Dendritic cell treated with granulocyte-macrophage colony-stimulating factor and Interleukin-4, amounts not matched to agents 40 ng/mL and 50 ng/mL, for 4 days (primary cell): ENCODE data around the gene CGN.

Experiments
- H3K27ac Mint-ChIP-seq: one replicate; pipeline ENCODE4 v1.8.0; 2022; ENCODE audit warnings: mild to moderate bottlenecking, mixed read lengths
- H3K27me3 Mint-ChIP-seq: one replicate; pipeline ENCODE4 v1.8.0; 2022; ENCODE audit warnings: mild to moderate bottlenecking, mixed read lengths
- H3K36me3 Mint-ChIP-seq: one replicate; pipeline ENCODE4 v1.8.0; 2022; ENCODE audit warnings: low read depth, mixed read lengths
- H3K4me1 Mint-ChIP-seq: one replicate; pipeline ENCODE4 v1.8.0; 2022; ENCODE audit warnings: low read depth, mixed read lengths
- H3K4me3 Mint-ChIP-seq: one replicate; pipeline ENCODE4 v1.8.0; 2022; ENCODE audit warnings: mild to moderate bottlenecking, moderate library complexity, mixed read lengths
- H3K9me3 Mint-ChIP-seq: one replicate; pipeline ENCODE4 v1.8.0; 2022; ENCODE audit warnings: mixed read lengths
- intact Hi-C: fragments of 100-400 bp; cut with micrococcal nuclease; formaldehyde crosslinking; loops from one replicate; pipeline ENCODE4 v1.15.0; 2022

CGN gene

GRCh38 chr1:151540021-151540981, 29.1 kb downstream of the CGN start, which contains the start of gene TUFT1:
TUFT1 (plus strand) TSS chr1:151540309; CDS start chr1:151540367, 58 bp downstream.
- peaks cover 8% of the 10 kb centered on the region for H3K36me3 Mint-ChIP-seq
- H3K4me1 Mint-ChIP-seq = peaks cover 38% of the 10 kb centered on the region
- H3K27me3 Mint-ChIP-seq = peaks cover 38% of the 10 kb centered on the region
- peak within 1 kb of the TSS; percentile 93 for H3K4me3 Mint-ChIP-seq
- H3K27ac Mint-ChIP-seq = peak within 1 kb of the TSS; percentile 86
- intact Hi-C loops = loop anchor here (2.0 kb wide), 1 partner anchor 72 kb away; the partner anchor contains the start of gene SNX27
- H3K9me3 Mint-ChIP-seq = no peaks in the 10 kb centered on the region

- no peaks in the 10 kb centered on the region for H3K9me3 Mint-ChIP-seq
These were observed 29.8 kb downstream of the CGN start for GRCh38 chr1:151540982-151541377.

GRCh38 chr1:151541752-151542151, 30.6 kb downstream of the CGN start:
- intact Hi-C loops = loop anchor here (2.0 kb wide), 1 partner anchor 71 kb away; the partner anchor contains the start of gene SNX27
- no peak overlapping the region for H3K27ac Mint-ChIP-seq
- H3K36me3 Mint-ChIP-seq = peaks cover 8% of the 10 kb centered on the region
- peaks cover 35% of the 10 kb centered on the region for H3K27me3 Mint-ChIP-seq
- no peak overlapping the region for H3K4me3 Mint-ChIP-seq
- peaks cover 40% of the 10 kb centered on the region for H3K4me1 Mint-ChIP-seq
- no peaks in the 10 kb centered on the region for H3K9me3 Mint-ChIP-seq

More at GRCh38 chr1:151540982-151541377, 29.8 kb downstream of the CGN start:
- intact Hi-C loops = loop anchor here (2.0 kb wide), 1 partner anchor 72 kb away; the partner anchor contains the start of gene SNX27
- Mint-ChIP-seq H3K27me3 (peaks cover 35% of the 10 kb centered on the region), H3K4me3 (peak overlapping the region; percentile 93), H3K4me1 (peaks cover 38% of the 10 kb centered on the region), H3K27ac (peak overlapping the region; percentile 86), H3K36me3 (peaks cover 8% of the 10 kb centered on the region)

GRCh38 chr1:151542710-151543129, 31.5 kb downstream of the CGN start:
- Mint-ChIP-seq H3K4me3 (no peak overlapping the region), H3K4me1 (peaks cover 43% of the 10 kb centered on the region), H3K27me3 (peaks cover 35% of the 10 kb centered on the region), H3K36me3 (peaks cover 8% of the 10 kb centered on the region), H3K27ac (no peak overlapping the region), H3K9me3 (no peaks in the 10 kb centered on the region)
- intact Hi-C loops = no loop called here

- no peaks in the 10 kb centered on the region for H3K9me3 Mint-ChIP-seq
- H3K36me3 Mint-ChIP-seq = peaks cover 2% of the 10 kb centered on the region
- H3K27ac Mint-ChIP-seq = no peak overlapping the region
- no peak overlapping the region for H3K4me3 Mint-ChIP-seq
- H3K4me1 Mint-ChIP-seq = peaks cover 25% of the 10 kb centered on the region
- H3K27me3 Mint-ChIP-seq = peaks cover 24% of the 10 kb centered on the region
- intact Hi-C loops = no loop called here
These were observed 34.4 kb downstream of the CGN start for GRCh38 chr1:151545542-151545941.

- H3K9me3 Mint-ChIP-seq = no peaks in the 10 kb centered on the region
- H3K4me3 Mint-ChIP-seq = no peak overlapping the region
- H3K36me3 Mint-ChIP-seq = no peaks in the 10 kb centered on the region
- peaks cover 18% of the 10 kb centered on the region for H3K4me1 Mint-ChIP-seq
- intact Hi-C loops = loop anchor here (1.0 kb wide), 1 partner anchor 20 kb away; no protein-coding TSS in a partner anchor
- no peak overlapping the region for H3K27ac Mint-ChIP-seq
- peaks cover 19% of the 10 kb centered on the region for H3K27me3 Mint-ChIP-seq
These were observed 35.1 kb downstream of the CGN start for GRCh38 chr1:151546011-151546925.

- Mint-ChIP-seq H3K9me3 (no peaks in the 10 kb centered on the region), H3K4me1 (peaks cover 10% of the 10 kb centered on the region), H3K36me3 (no peaks in the 10 kb centered on the region), H3K4me3 (no peak overlapping the region), H3K27ac (no peak overlapping the region), H3K27me3 (peaks cover 10% of the 10 kb centered on the region)
- intact Hi-C loops = no loop called here
These were observed 36.1 kb downstream of the CGN start for GRCh38 chr1:151547119-151547899.

- intact Hi-C loops = no loop called here
- Mint-ChIP-seq H3K27me3 (peaks cover 5% of the 10 kb centered on the region), H3K9me3 (no peaks in the 10 kb centered on the region), H3K36me3 (no peaks in the 10 kb centered on the region), H3K4me1 (peaks cover 10% of the 10 kb centered on the region), H3K27ac (no peak overlapping the region), H3K4me3 (no peak overlapping the region)
These were observed 36.7 kb downstream of the CGN start for GRCh38 chr1:151547900-151548230.

GRCh38 chr1:151549199-151549598, 38.0 kb downstream of the CGN start:
- no peak overlapping the region for H3K27ac Mint-ChIP-seq
- peaks cover 10% of the 10 kb centered on the region for H3K4me1 Mint-ChIP-seq
- no peaks in the 10 kb centered on the region for H3K36me3 Mint-ChIP-seq
- no peaks in the 10 kb centered on the region for H3K9me3 Mint-ChIP-seq
- peaks cover 3% of the 10 kb centered on the region for H3K27me3 Mint-ChIP-seq
- H3K4me3 Mint-ChIP-seq = no peak overlapping the region
- intact Hi-C loops = no loop called here

- Mint-ChIP-seq H3K27me3 (peaks cover 3% of the 10 kb centered on the region), H3K9me3 (no peaks in the 10 kb centered on the region), H3K4me1 (no peaks in the 10 kb centered on the region), H3K27ac (no peak overlapping the region), H3K36me3 (no peaks in the 10 kb centered on the region), H3K4me3 (no peak overlapping the region)
- intact Hi-C loops = no loop called here
These were observed 42.5 kb downstream of the CGN start for GRCh38 chr1:151553659-151554058.

- intact Hi-C loops = no loop called here
- H3K4me3 Mint-ChIP-seq = no peak overlapping the region
- H3K27ac Mint-ChIP-seq = no peak overlapping the region
These were observed 44.9 kb downstream of the CGN start for GRCh38 chr1:151556052-151556451.

GRCh38 chr1:151562661-151563060, 51.5 kb downstream of the CGN start:
- Mint-ChIP-seq H3K4me1 (peaks cover 13% of the 10 kb centered on the region), H3K4me3 (no peak overlapping the region), H3K27ac (no peak overlapping the region), H3K36me3 (peaks cover 7% of the 10 kb centered on the region), H3K27me3 (no peaks in the 10 kb centered on the region), H3K9me3 (no peaks in the 10 kb centered on the region)
- intact Hi-C loops = no loop called here

More at GRCh38 chr1:151556052-151556451, 44.9 kb downstream of the CGN start:
- Mint-ChIP-seq H3K36me3 (no peaks in the 10 kb centered on the region), H3K27me3 (peaks cover 3% of the 10 kb centered on the region), H3K4me1 (peaks cover 6% of the 10 kb centered on the region), H3K9me3 (no peaks in the 10 kb centered on the region)

GRCh38 chr1:151563376-151563775, 52.2 kb downstream of the CGN start:
- Mint-ChIP-seq H3K36me3 (peaks cover 7% of the 10 kb centered on the region), H3K4me3 (no peak overlapping the region), H3K4me1 (peaks cover 13% of the 10 kb centered on the region), H3K9me3 (no peaks in the 10 kb centered on the region), H3K27me3 (no peaks in the 10 kb centered on the region), H3K27ac (no peak overlapping the region)
- intact Hi-C loops = no loop called here
